Measurements from ENCODE around the gene TRPM8. TPM values are rescaled to one million over a fixed set of nuclear protein-coding genes. Genes with fewer than 3 reads are reported as not detected.

The TRPM8 gene
- total and polyA plus RNA-seq, 2 of the 8 experiments (the other 6 are each of a cell fraction or from before 2014, with no cell fraction given), result 0.18 to 0.54 TPM

DNA sequence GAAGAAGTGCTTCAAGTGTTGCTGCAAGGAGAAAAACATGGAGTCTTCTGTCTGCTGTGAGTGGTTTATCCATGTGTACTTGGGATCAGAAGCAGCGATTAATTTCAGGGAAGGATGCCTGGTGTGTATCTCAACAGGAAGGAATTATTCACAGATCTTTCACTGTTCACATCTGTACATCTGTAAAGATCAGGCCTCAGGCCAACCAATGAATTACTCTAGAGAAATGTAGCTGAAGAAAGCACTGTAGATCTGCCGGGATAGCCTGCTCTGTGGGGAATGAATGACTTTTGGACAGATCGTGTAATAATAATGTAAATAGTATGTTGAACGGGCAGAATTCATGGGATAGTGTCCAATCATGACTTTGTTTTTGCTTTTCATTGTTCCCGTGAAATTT is 79.3 kb downstream of the TRPM8 start:
- no peak overlapping the region for H3K14ac ChIP-seq (ENCODE audit: insufficient read length)
- H3K23ac ChIP-seq (ENCODE audit: insufficient read length), result no peak overlapping the region
- no peak overlapping the region for H3K4ac ChIP-seq (replicated peaks; ENCODE audit: insufficient read length, low read depth, low read length)
- no peaks in the 10 kb centered on the region for H3K79me2 ChIP-seq (ENCODE audit: control insufficient read depth in 1 of 2, insufficient read depth in 2 of 2, low read length in 2 of 2)
- H3K9me3 ChIP-seq (ENCODE audit: insufficient read depth in 2 of 2, low read depth in 1 of 2, low read length in 1 of 2), result peaks cover 10 to 13% of the 10 kb centered on the region in 2 experiments; a peak in 2 of 4 replicates
- no peak for FAIRE-seq
- H3K79me1 ChIP-seq (ENCODE audit: low read depth, low read length), result no peaks in the 10 kb centered on the region
- H2AFZ ChIP-seq (ENCODE audit: low read length), result no peak overlapping the region
- no peak overlapping the region for H3K4me2 ChIP-seq (ENCODE audit: insufficient read depth in 1 of 2, low read depth in 2 of 2, low read length in 2 of 2)
- no peak for DNase-seq (ENCODE audit: low read depth in 1 of 2, low spot score in 2 of 2)
- CTCF ChIA-PET (ENCODE audit: partially characterized antibody), result interaction anchor here (0.7 kb wide), 1 partner anchor 18 kb away, joined by 3 read pairs; no protein-coding TSS in a partner anchor
- POLR2A ChIA-PET (ENCODE audit: partially characterized antibody), result no interaction called here
- no peak overlapping the region for H3K27ac ChIP-seq (ENCODE audit: low read depth, low read length)
- 0 out of 8 replicates have a peak, but pooled peaks cover 0 to 3% (median 0%) of the 10 kb centered on the region in 4 experiments for H3K36me3 ChIP-seq (ENCODE audit: control insufficient read depth in 2 of 4, insufficient read depth in 4 of 4, low read length in 3 of 4)
- 0 out of 2 replicates have a peak overlapping the region, but pooled peaks have one; percentile 8 for H2AK5ac ChIP-seq (ENCODE audit: low read depth, low read length)
- no peak overlapping the region for H2BK12ac ChIP-seq (ENCODE audit: low read depth, low read length)
- no peaks in the 10 kb centered on the region for H4K20me1 ChIP-seq (replicated peaks in 1 of 2; ENCODE audit: control insufficient read depth in 1 of 2, insufficient read depth in 2 of 2, low read length in 2 of 2)
- TF ChIP-seq HDAC6 (IDR thresholded peaks at IDR 0.05; ENCODE audit: low read depth, low read length) (no peak), RAD21 (IDR thresholded peaks at IDR 0.05 in 1 of 2, conservative IDR thresholded peaks at IDR 0.05 in 1 of 2; ENCODE audit: low read depth in 2 of 2, low read length in 2 of 2) (no peak), CTBP2 (IDR thresholded peaks at IDR 0.05; ENCODE audit: borderline replicate concordance, insufficient read depth, insufficient read length, low read length) (no peak), TAF1 (IDR thresholded peaks at IDR 0.05; ENCODE audit: low read depth, low read length) (no peak), GTF2F1 (IDR thresholded peaks at IDR 0.05; ENCODE audit: borderline replicate concordance, low read depth, low read length) (no peak)
- no peaks in the 10 kb centered on the region for H3K27me3 ChIP-seq (replicated peaks in 1 of 4; ENCODE audit: control insufficient read depth in 3 of 4, extremely low read depth in 1 of 4, insufficient read depth in 3 of 4, low read length in 3 of 4)
- no peak overlapping the region for H4K8ac ChIP-seq (ENCODE audit: extremely low read depth, insufficient read depth, low read length)
- H3K4me3 ChIP-seq (ENCODE audit: extremely low read depth in 1 of 4, insufficient read depth in 2 of 4, low read depth in 3 of 4, low read length in 4 of 4), result no peak overlapping the region
- no peak overlapping the region for H3K9ac ChIP-seq (replicated peaks in 1 of 4; ENCODE audit: extremely low read depth in 1 of 4, low read depth in 3 of 4, low read length in 3 of 4)
- no peaks in the 10 kb centered on the region for H3K23me2 ChIP-seq (ENCODE audit: low read depth, low read length)
- H2BK15ac ChIP-seq (ENCODE audit: low read length), result no peak overlapping the region
- H3K4me1 ChIP-seq (replicated peaks in 1 of 4; ENCODE audit: control insufficient read depth in 3 of 4, insufficient read depth in 4 of 4, low read length in 3 of 4), result peaks cover 0 to 4% (median under 1%) of the 10 kb centered on the region in 4 experiments; a peak in 3 of 7 replicates
- H2BK5ac ChIP-seq (ENCODE audit: low read depth, low read length), result no peak overlapping the region
- H3K18ac ChIP-seq (ENCODE audit: extremely low read depth, low read length), result no peak overlapping the region
- no peak overlapping the region for H4K5ac ChIP-seq (ENCODE audit: insufficient read length, low read depth, low read length)
- H2BK120ac ChIP-seq (replicated peaks; ENCODE audit: low read depth, low read length), result no peak overlapping the region
- WGBS, 2 experiments (ENCODE audit: extremely low coverage in 1 of 2, insufficient coverage in 1 of 2, insufficient read length in 1 of 2, insufficient replicate concordance in 2 of 2, low coverage in 1 of 2, low lambda C conversion rate in 2 of 2, missing lambda C conversion rate in 1 of 2), result 82% methylated on average over 5 of the region's 5 CpGs; no CpG with 5 or more reads in 1 of the 2 experiments
- H4K91ac ChIP-seq (replicated peaks; ENCODE audit: insufficient read length, low read length), result no peak overlapping the region
- H2BK20ac ChIP-seq (ENCODE audit: low read length), result no peak overlapping the region
- no peak overlapping the region for H3K56ac ChIP-seq (replicated peaks; ENCODE audit: insufficient read length, low read depth, low read length)
